Right ventricle myocardium inferior (tissue), 1 donor: ENCODE data around the gene EIF4ENIF1. TPM values are rescaled to one million over a fixed set of nuclear protein-coding genes. Genes with fewer than 3 reads are reported as not detected.
"Not testable (repeated sequence)": the region's sequence is repeated elsewhere in the genome, so short reads cannot be mapped to it uniquely, and the experiment has no call there.

Experiments
- ATAC-seq: fragments of 200-7000 bp; cut with Tn5 transposase; one replicate; pipeline ENCODE4 v1.9.1; 2020; ENCODE audit warnings: mild to moderate bottlenecking, moderate library complexity
- DNase-seq: peaks from one replicate; pipeline ENCODE4 v3.0.0; 2021; ENCODE audit errors: missing footprints
- intact Hi-C: fragments of 100-400 bp; cut with DNase I; formaldehyde crosslinking; loops from one replicate; pipeline ENCODE4 v1.11.0; 2022
- total RNA-seq: library from RNA; stranded (reverse); fragmentation: NEBNext Ultra II Directional; extraction: Animal tissue kit (Norgen Biotek cat#: 25700); gene quantifications from one replicate; pipeline ENCODE4 v1.2.1, GENCODE V29; 2021
- donor health status: DM: no; HTN: yes; CAD: no; lungs with severe emphysema.

The EIF4ENIF1 gene
- total RNA-seq, 1 donor from 2014 or later: 30.5 TPM

DNA sequence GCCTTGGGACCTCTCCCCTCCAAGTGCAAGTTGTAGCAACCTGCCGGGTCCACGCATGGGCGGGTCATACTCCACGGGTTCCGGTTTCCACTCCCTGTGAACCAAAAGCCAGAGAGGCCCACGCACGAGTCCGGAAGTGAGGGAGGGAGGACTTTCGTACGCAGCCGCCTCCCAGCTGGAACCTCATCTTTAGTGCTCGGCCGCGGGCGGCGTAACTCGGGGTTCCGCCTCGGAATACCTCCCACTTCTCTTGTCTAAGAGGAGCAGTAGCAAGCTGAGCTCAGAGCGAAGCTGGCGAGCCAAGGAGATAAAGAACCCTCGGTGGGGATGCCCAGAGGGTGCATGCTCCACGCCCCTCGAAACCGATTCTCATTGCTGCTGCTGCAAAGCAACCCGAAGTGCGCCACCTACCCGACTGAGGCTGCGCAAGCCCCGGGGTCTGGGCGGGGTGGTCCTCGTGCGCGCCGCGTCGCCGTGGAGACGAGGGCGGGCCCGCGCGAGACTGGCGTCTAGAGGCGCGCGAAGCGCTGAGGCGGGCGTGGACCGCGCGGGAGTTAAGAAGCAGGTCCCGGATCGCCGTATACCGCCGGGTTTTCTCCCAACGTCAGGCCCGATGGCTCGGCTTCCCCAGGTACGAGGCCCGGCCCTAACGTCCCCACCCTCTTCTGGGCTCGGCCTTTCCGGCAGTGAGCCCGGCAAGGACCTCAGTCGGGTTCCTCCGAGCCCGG is 6.5 kb upstream of the EIF4ENIF1 start, which contains the start of gene SFI1:
SFI1 (plus strand) TSS at position 530 of the 728 bp plus-strand sequence. CDS start 11,749 bp downstream, outside the sequence.
- ATAC-seq: peak; percentile 98
- intact Hi-C loops: no loop called here

DNA sequence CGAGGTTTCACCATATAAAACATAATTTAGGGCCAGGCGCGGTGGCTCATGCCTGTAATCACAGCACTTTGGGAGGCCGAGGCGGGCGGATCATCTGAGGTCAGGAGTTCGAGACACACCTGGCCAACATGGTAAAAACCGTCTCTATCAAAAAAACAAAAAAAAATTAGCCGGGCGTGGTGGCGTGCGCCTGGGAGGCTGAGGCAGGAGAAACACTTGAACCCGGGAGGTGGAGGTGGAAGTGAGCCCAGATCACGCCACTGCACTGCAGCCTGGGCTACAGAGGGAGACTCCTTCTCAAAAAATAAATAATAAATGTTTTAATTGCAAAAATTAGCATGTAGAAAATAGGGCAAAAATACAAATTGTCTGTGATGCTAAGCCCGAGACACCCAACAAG is 5.7 kb upstream of the EIF4ENIF1 start:
- intact Hi-C loops: no loop called here
- DNase-seq: no peak
- no peak for ATAC-seq

More for the DNA sequence above, 6.5 kb upstream of the EIF4ENIF1 start, which contains the start of gene SFI1:
- DNase-seq: peak; percentile 95

- intact Hi-C loops: loop anchor here (5.0 kb wide), 1 partner anchor 259 kb away; the partner anchor contains the start of genes DEPDC5 and PRR14L
- not testable (repeated sequence) for DNase-seq, ATAC-seq
These were observed 3.7 kb upstream of the EIF4ENIF1 start for GRCh38 chr22:31493355-31493754.

GRCh38 chr22:31492151-31492550 is 2.5 kb upstream of the EIF4ENIF1 start:
- DNase-seq: no peak
- intact Hi-C loops: loop anchor here (5.0 kb wide), 1 partner anchor 260 kb away; the partner anchor contains the start of genes DEPDC5 and PRR14L
- no peak for ATAC-seq

- intact Hi-C loops: loop anchor here (5.0 kb wide), 1 partner anchor 261 kb away; the partner anchor contains the start of genes DEPDC5 and PRR14L
- ATAC-seq (no peak), DNase-seq (no peak)
These were observed 1.7 kb upstream of the EIF4ENIF1 start for GRCh38 chr22:31491218-31491962.

GRCh38 chr22:31490496-31490925 is 869 bp upstream of the EIF4ENIF1 start:
- DNase-seq: no peak
- intact Hi-C loops: loop anchor here (5.0 kb wide), 1 partner anchor 262 kb away; the partner anchor contains the start of genes DEPDC5 and PRR14L
- peak; percentile 58 for ATAC-seq

DNA sequence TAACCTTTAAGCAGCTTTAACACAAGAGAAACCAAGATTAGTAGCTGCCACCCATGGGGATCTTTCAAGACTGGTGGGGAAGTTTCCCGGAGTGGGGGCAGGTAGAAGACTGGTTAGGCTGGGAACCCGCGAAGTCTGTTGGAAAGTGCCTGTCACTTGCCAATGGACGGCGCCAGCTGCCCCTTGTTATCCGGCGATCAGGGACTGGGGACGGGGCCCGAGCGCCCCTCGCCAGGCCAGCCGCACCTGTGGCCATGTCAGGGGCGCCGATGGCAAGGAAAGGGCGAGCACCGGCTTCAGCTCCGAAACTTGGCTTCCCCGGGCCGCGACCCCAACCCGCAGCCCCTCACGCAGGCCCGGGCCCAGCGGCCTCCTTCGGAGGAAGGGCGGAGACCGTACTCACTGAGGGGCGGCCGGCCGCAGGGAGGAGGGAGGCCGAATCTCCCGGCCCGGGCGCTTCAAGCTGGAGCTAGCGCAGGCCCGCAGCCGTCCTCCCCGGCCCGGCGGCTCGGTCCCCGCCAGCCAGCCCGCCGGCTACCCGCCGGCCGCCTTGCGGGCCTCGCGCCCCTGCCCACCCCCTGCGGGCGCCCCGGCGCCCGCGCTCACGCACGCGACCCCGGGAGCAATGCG is 539 bp downstream of the EIF4ENIF1 start:
- intact Hi-C loops: loop anchor here (5.0 kb wide), 2 partner anchors 37 to 92 kb away; partner anchors contain the start of gene DRG1
- ATAC-seq: peak; percentile 11
- DNase-seq: no peak

GRCh38 chr22:31488346-31488883 is 1.2 kb downstream of the EIF4ENIF1 start:
- DNase-seq (no peak), ATAC-seq (no peak)
- intact Hi-C loops: loop anchor here (5.0 kb wide), 2 partner anchors 36 to 91 kb away; partner anchors contain the start of gene DRG1

GRCh38 chr22:31486951-31487350 is 2.7 kb downstream of the EIF4ENIF1 start:
- ATAC-seq (no peak), DNase-seq (no peak)
- intact Hi-C loops: loop anchor here (5.0 kb wide), 2 partner anchors 35 to 90 kb away; partner anchors contain the start of gene DRG1

DNA sequence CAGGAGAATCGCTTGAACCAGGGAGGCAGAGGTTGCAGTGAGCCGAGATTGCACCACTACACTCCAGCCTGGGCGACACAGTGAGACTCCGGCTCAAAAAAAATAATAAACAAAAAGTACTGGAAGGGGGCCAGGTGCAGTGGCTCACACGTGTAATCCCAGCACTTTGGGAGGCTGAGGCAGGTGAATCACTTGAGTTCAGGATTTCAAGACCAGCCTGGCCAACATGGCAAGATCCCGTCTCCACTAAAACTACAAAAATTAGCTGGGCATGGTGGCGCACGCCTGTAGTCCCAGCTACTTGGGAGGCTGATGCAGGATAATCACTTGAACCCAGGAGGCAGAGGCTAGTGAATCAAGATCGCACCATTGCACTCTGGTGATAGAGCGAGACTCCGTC is 3.3 kb downstream of the EIF4ENIF1 start:
- not testable (repeated sequence) for DNase-seq, ATAC-seq
- intact Hi-C loops: loop anchor here (5.0 kb wide), 2 partner anchors 34 to 89 kb away; partner anchors contain the start of gene DRG1

GRCh38 chr22:31482470-31482869 is 7.2 kb downstream of the EIF4ENIF1 start:
- DNase-seq, ATAC-seq, intact Hi-C loops: not testable (repeated sequence)

DNA sequence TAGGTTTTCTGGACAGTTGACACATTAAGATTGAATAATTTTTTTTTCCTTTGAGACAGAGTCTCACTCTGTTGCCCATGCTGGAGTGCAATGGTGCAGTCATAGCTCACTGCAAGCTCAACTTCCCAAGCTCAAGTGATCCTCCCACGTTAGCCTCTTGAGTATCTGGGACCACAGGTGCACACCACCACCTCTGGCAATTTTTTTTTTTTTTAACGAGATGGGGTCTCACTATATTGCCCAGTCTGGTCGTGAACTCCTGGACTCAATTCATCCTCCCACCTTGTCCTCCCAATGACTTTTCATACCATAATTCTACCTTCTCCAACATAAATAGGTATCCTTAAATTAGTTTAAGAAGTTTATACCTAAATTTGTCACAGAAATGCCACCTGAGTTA is 8.5 kb downstream of the EIF4ENIF1 start:
- DNase-seq (no peak), ATAC-seq (no peak)
- intact Hi-C loops: no loop called here

DNA sequence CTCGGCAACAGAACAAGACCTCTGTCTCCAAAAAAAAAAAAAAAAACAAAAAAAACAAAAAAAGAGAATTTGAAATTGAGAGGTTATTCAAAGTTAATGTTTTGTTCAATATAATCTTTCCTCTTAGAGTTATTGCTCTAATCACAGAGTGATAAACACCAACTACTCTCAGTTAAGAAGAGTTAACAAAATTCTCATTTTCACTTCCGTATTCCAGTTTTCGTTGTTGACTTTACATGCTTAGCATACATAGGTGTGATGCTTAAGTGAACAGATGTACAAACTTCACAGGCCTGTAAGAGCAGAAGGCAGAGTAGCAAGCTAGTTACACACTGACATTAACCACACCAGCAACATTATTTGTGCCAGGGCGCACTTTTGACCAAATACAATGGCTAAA is 12.3 kb downstream of the EIF4ENIF1 start:
- ATAC-seq (no peak), DNase-seq (no peak)
- intact Hi-C loops: no loop called here

- intact Hi-C loops: no loop called here
These were observed 13.8 kb downstream of the EIF4ENIF1 start for GRCh38 chr22:31475800-31476199.

DNA sequence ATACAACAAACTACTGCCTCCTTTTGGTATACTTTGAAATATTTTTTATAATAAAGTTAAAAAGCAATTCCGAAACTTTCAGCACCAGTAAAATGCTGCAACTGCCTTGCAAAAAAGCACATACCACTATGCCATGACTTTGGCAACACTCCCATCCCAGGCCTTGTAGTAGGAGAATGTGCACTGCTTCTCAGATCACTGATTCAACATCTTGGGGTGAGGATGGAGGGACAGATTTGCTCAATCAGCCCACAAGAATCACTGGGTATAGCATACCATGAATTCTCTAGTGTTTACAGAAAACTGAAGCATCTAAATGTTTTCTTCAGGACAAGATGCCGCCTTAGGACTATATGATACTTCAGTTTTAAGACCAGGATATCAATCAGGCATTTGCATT is 14.9 kb downstream of the EIF4ENIF1 start:
- intact Hi-C loops: no loop called here
- no peak for DNase-seq
- no peak for ATAC-seq

More at GRCh38 chr22:31475800-31476199, 13.8 kb downstream of the EIF4ENIF1 start:
- ATAC-seq (no peak), DNase-seq (no peak)

DNA sequence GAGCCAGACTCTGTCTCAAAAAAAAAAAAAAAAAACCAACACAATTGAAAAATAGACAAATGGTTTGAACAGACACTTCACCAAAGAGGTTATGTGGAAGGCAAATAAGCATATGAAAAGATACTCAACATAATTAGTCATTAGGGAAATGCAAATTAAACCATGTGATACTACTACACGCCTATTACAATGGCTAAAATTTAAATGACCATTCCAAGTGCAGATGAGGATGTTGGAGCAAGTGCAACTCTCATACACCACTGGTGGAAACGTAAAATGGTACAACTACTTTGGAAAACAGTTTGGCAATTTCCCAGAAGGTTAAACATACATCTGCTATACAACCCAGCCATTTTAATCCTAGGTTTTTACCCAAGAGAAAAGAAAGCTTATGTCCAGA is 24.3 kb downstream of the EIF4ENIF1 start:
- DNase-seq: no peak
- intact Hi-C loops: no loop called here
- ATAC-seq: no peak

DNA sequence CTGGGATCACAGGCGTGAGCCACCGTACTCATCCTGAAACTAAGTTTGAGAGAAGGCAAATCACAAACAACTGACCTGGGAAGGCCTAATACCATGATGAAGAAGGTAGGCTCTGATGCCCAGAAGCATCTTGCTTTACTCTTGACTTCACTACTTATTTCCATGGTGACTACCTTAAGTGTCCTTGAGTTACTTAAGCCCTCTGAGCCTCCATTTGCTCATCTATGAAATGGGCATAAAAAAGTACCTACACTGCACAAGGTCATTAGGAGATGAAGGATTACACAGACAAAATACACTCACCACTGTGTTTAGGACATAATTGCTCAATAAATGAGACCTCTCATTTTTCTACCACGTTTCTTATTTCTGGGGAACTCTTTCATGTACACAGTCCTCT is 27.9 kb downstream of the EIF4ENIF1 start:
- intact Hi-C loops: no loop called here
- DNase-seq (no peak), ATAC-seq (no peak)
